SU-DHL-6 (cell line): ENCODE results near the gene TUBGCP4.
A peak's percentile ranks its signal among the peaks of the same experiment; 100 is the strongest.

ENCODE experiments used
- CTCF ChIP-seq: fragments of 200-600 bp; sonication (generic); IDR thresholded peaks from one replicate; pipeline ENCODE4 v1.5.1; 2017; ENCODE audit warnings: antibody characterized with exemption, mild to moderate bottlenecking, low read length, moderate library complexity; ENCODE audit not compliant: insufficient read depth, poor library complexity, severe bottlenecking
- EZH2phosphoT487 ChIP-seq: fragments of 200-600 bp; sonication (generic), shearing (Covaris generic); conservative IDR thresholded peaks from 2 replicates; pipeline ENCODE4 v1.6.1; 2018; ENCODE audit warnings: mild to moderate bottlenecking, antibody characterized with exemption, low read length, moderate library complexity, mixed read lengths

- peak; percentile 98 for TF ChIP-seq CTCF
- TF ChIP-seq EZH2phosphoT487 = no peak
These were observed 5.3 kb downstream of the TUBGCP4 start for GRCh38 chr15:43376017-43376705.
